ENCODE results near the gene KDM6A.
A peak's percentile ranks its signal among the peaks of the same experiment; 100 is the strongest.
"Not testable (repeated sequence)": the region's sequence is repeated elsewhere in the genome, so short reads cannot be mapped to it uniquely, and the experiment has no call there.

KDM6A gene

GRCh38 chrX:45133465-45133864, 260.5 kb downstream of the KDM6A start:
- no peak for DNase-seq

DNA sequence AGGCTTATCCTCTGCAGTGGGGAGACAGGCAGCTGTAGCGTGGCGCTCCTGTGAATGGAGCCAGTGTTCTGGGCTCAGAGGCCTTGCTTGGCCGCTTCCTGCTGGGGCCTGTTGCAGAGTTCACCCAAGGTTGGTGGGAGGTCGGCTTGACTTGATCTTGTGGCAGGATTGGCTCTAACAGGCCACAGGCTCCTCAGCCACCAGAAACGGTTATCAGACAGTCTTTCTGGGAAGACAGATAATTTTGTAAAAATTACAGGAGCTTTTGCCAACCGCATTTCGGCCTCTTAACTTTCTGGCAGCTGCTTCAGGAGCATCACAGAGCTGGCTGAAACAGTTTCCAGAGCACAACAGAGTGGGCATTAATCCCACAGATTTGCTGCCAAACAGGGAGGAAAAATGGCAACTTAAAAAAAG, 261.3 kb downstream of the KDM6A start:
- DNase-seq = peak; percentile 48

DNA sequence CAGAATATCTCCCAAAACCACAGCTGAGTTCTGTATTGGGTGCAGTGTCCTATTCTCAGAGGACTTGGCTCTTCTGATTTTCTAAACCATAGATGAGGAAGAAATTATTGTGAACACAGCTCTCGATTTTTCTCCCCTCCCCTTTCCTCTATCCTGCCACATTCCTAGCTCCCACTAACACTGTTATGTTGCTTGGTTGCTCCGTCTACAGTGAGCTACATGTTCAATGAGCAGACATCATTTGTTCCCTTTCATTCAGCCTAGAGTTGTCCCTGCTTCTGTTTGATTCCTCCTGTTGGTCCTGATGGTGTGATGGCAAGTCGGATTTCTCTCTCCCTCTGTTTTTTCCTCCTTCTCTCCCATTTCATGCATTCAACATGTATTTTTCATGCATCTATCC, 261.8 kb downstream of the KDM6A start:
- no peak for DNase-seq

GRCh38 chrX:45135391-45136075, 262.5 kb downstream of the KDM6A start:
- not testable (repeated sequence) for DNase-seq

DNA sequence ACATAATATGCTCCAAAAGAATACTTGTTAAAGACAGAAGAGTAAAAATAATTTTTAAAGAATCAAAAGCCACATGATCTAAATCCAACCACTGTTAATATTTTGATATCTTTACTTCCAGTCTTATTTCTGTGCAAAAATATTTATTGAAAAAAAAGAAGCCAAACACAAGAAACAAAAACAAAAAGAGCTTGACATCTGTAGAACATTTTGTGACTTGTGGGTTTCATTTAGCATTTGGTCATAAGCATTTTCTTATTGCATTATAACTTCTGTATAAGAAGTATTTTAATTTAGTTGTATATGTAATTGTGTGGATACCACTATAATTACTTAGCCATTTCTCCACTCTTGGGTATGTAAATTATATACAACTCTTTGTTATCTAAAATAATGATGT, 264.5 kb downstream of the KDM6A start:
- no peak for DNase-seq

- no peak for DNase-seq
Observed at GRCh38 chrX:45138525-45138924, 265.5 kb downstream of the KDM6A start.

DNA sequence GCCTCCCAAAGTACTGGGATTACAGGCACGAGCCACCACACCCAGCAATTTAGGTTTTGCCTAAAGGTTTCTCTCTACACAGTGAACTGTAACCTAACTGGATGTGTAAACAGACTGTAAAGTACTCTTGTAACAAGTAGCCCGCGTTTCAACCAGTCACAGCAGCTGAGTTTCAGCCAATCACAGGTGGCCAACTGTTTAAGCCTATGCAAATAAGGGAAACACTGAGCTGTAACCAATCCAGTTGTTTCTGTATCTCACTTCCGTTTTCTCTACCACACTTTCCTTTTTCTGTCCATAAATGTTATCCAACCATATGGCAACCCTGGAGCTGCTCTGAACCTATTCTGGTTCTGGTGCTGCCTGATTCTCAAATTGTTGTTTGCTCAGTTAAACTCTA, 267.8 kb downstream of the KDM6A start:
- DNase-seq = no peak

GRCh38 chrX:45142185-45142584, 269.2 kb downstream of the KDM6A start:
- no peak for DNase-seq

DNA sequence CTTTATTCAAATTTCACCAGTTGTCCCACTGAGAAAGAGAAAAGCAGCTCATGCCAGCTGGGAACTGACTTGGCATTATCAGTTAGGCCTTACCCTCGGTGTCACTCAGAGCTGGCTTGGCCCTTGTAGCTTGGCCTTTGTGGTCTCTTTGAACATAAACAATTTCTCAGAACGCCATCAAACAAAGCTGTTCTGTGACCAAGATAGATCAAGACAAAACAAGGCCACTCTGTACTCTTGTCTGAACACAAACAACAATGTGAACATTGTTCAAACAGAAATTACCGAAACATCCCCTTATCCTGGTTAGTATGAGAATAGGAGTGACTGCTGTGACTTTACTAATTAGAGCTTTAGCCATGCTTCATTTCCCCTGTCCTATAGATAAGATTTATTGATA, 270.5 kb downstream of the KDM6A start:
- DNase-seq = no peak

DNA sequence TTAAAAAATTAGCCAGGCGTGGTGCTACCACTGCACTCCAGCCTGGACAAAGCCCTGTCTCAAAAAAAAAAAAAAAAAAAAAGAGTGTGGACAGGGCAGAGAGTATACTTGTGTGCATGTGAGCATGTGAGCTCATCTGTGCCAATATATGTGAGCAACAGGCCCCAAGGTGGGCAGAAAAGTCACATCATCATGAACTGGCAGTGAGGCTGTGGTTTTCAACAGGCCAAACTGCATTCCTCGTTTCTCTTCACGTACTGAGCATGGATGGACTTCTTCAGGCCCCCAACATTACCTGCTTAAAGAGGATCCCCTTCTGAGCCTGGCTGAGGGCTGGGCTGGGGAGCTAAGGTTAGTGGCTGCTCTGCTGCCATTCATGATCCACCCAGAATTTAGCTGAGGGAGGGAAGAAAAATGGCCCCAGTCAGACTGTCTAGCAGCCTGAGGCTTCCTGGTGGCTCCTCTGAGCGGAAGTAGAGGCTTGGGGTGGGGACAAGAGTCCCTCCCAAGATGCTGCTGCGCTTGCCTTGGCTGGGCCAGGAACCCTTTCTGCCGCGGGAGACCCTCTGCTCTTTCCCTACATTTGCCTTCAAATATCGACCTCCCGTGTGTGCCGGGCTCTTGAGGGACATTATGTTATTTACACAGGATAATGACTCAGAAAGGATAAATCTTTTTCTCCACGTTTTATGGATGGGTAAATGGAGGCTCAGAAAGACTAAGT, 272.7 kb downstream of the KDM6A start:
- no peak for DNase-seq

DNA sequence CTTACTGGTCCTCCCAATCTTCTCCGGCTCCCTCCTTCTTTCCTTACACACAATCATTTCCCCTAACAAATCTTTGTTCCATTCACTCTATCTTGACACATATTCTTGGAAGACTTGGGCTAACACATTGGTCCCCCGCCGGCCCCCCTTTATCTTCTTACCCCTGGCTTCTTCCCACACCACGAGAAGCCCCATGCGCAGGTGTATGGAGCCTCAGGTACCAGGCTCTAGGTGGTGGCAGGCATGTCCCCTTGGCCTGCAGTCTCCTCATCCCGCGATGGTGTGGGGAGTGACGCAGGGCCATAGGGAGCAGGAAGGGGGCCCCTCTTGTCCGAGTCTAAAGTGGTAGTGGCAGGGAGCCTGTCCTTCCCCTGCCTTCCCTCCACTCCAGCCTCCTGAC, 277.8 kb downstream of the KDM6A start:
- no peak for DNase-seq

DNA sequence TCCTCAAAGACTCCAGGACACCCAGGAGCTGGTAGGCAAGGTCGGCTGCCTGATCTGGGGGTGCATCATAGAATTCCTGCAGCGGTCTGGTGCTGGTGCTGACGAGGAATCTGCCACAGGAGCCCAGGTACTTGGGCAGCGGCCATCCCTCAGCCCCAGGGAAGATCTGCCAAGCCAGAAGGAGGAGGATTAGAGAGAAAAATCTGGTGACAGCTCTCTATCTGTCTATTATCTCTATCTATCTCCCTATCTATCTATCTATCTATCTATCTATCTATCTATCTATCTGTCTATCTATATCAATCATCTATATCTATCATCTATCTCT, 281.0 kb downstream of the KDM6A start:
- no peak for DNase-seq

DNA sequence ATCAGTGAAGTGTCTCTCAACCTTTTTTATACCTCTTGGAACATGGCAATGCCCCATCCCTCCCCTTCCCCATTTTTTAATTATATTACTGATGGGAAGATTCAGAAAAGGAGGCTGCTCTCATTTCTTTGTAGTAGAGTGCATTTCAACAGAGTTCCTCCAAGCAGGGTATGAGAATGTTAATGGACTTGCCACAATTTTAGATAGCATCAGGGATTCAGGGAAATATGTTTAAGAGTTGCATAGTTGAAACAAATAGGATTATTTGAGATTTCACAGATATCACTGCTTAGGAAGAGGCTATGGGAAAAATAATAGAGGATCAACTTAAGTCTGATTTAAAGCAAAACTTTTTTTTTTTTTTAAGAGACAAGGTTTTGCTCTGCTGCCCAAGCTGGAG, 281.5 kb downstream of the KDM6A start:
- no peak for DNase-seq

DNA sequence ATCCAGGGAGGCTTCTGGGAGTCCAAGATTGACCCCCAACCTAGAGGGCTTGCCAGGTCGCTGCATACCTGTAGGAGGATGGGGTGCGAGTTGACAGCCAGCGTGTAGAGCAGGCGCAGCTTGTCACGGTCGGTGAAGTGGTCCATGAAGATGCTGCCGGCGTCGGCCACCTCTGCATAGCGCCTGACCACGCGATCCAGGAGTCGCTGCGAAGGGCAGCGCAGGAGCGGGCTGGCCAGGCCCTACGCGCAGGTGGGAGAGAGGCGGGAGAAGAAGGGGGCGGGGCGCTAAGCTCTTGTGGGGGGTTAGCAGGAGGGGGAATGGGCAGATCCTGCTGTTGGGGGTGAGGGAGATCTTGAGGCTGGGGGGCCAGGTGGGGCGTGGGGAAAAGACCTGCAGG, 284.7 kb downstream of the KDM6A start:
- no peak for DNase-seq
